K562 treated with DMSO at 1 percent for 48 hours (cell line): ENCODE data around the gene DPPA2. TPM values are rescaled to one million over a fixed set of nuclear protein-coding genes. Genes with fewer than 3 reads are reported as not detected.

ENCODE experiments used
- total RNA-seq: library from RNA; unstranded; fragments of 300-600 nt; gene quantifications from 2 replicates; pipeline ENCODE4 v1.2.3, GENCODE V29; 2022; ENCODE audit warnings: low replicate concordance; ENCODE audit errors: extremely low read depth

Gene DPPA2
- total RNA-seq: not detected in 2 replicates

GRCh38 chr3:109316162-109316730 is at the start of gene DPPA2:
TSS of gene DPPA2 (minus strand) at chr3:109316517. CDS start at chr3:109314542, 1,975 bp downstream.

GRCh38 chr3:109337393-109337792 is 21.1 kb upstream of the DPPA2 start, which contains the start of gene DPPA4:
TSS of gene DPPA4 (minus strand) at chr3:109337546. CDS start at chr3:109337517, 29 bp downstream.

Other genes with a start within 250 kb of the DPPA2 start
- gene MORC1, start 198.4 kb downstream of the DPPA2 start, total RNA-seq: not detected in 2 replicates
- not detected in 2 replicates for gene C3orf85, start 179.8 kb downstream of the DPPA2 start, total RNA-seq
- gene DPPA4, start 21.0 kb upstream of the DPPA2 start, total RNA-seq: not detected in 2 replicates